Thyroid gland (tissue), 4 donors: Measurements from ENCODE around the gene KLHDC10. TPM values are rescaled to one million over a fixed set of nuclear protein-coding genes. Genes with fewer than 3 reads are reported as not detected.
"Not testable (repeated sequence)": the region's sequence is repeated elsewhere in the genome, so short reads cannot be mapped to it uniquely, and the experiment has no call there.

Experiments used
- DNase-seq, 2 donors: peaks; one replicate each; pipeline ENCODE4 v3.0.0-alpha.2; 2019
- H3K27ac ChIP-seq, 3 donors: fragments of 200-600 bp; sonication (generic); 1 replicate in 2 of 3; 2 replicates in 1 of 3; pipeline ENCODE4 v1.5.1; 2016 to 2019; ENCODE audit warnings: mild to moderate bottlenecking in 1 of 3, moderate library complexity in 1 of 3
- H3K27me3 ChIP-seq: fragments of 200-600 bp; sonication (generic); one replicate; pipeline ENCODE4 v1.5.1; 2019
- H3K36me3 ChIP-seq, 2 donors: fragments of 200-600 bp; sonication (generic); one replicate each; pipeline ENCODE4 v1.5.1; 2016 to 2019
- H3K4me1 ChIP-seq, 2 donors: fragments of 200-600 bp; sonication (generic); one replicate each; pipeline ENCODE4 v1.5.1; 2017 to 2019
- H3K4me3 ChIP-seq, 3 donors: fragments of 200-600 bp; sonication (generic); replicated peaks in 1 of 3; 1 replicate in 2 of 3; 2 replicates in 1 of 3; pipeline ENCODE4 v1.5.1; 2016; ENCODE audit warnings: mild to moderate bottlenecking in 1 of 3
- H3K9me3 ChIP-seq: fragments of 200-600 bp; sonication (generic); one replicate; pipeline ENCODE4 v1.5.1; 2017
- CTCF ChIP-seq, 6 experiments: fragments of 200-600 bp in 3 of 6; fragments of 450-650 bp in 3 of 6; sonication (generic) in 3 of 6; IDR thresholded peaks; one replicate each; pipeline ENCODE4 v1.5.1; 2016 to 2019; ENCODE audit warnings: antibody characterized with exemption in 6 of 6, mild to moderate bottlenecking in 2 of 6, inconsistent platforms in 1 of 6, moderate library complexity in 1 of 6
- POLR2A ChIP-seq, 2 donors: fragments of 450-650 bp; IDR thresholded peaks; one replicate each; pipeline ENCODE4 v1.6.1; 2017; ENCODE audit warnings: antibody characterized with exemption in 2 of 2, mild to moderate bottlenecking in 2 of 2, moderate library complexity in 1 of 2
- WGBS, 2 donors: methylation state at CpG; one replicate each; pipeline ENCODE4 v1.1.5; 2017; 5-methylcytosine and 5-hydroxymethylcytosine counted together
- intact Hi-C: fragments of 100-400 bp; cut with DNase I; formaldehyde crosslinking; loops from one replicate; pipeline ENCODE4 v1.15.1; 2023
- total RNA-seq, 4 donors: library from RNA; depleted of rRNA; stranded (reverse); fragments of >200 nt; gene quantifications; one replicate each; pipeline ENCODE4 v1.2.3, GENCODE V29; 2016

Gene KLHDC10
- total RNA-seq, 4 donors from 2014 or later, result 27.4 to 41.6 (median 30.8) TPM

- no peak for DNase-seq
- intact Hi-C loops, result no loop called here
- Histone ChIP-seq H3K36me3 (peaks cover 0 to 5% of the 10 kb centered on the region in 2 donors), H3K27me3 (no peaks in the 10 kb centered on the region), H3K27ac (no peak overlapping the region), H3K4me1 (peaks cover 6 to 12% of the 10 kb centered on the region in 2 donors), H3K9me3 (no peaks in the 10 kb centered on the region), H3K4me3 (no peak overlapping the region)
- WGBS, 2 donors, result 87 to 89% methylated on average over 4 of the region's 4 CpGs
- TF ChIP-seq CTCF (IDR thresholded peaks at IDR 0.05) (no peak), POLR2A (IDR thresholded peaks at IDR 0.05) (no peak)
These were observed 21.4 kb upstream of the KLHDC10 start for GRCh38 chr7:130048906-130049305.

GRCh38 chr7:130052250-130052649 lies 18.1 kb upstream of the KLHDC10 start:
- peaks cover 6 to 12% of the 10 kb centered on the region in 2 donors for H3K4me1 ChIP-seq
- H3K9me3 ChIP-seq, H3K4me3 ChIP-seq, H3K27ac ChIP-seq, intact Hi-C loops, DNase-seq, H3K36me3 ChIP-seq, H3K27me3 ChIP-seq: not testable (repeated sequence)
- 97 to 98% methylated on average over 15 of the region's 15 CpGs for WGBS, 2 donors

GRCh38 chr7:130055198-130055597 lies 15.1 kb upstream of the KLHDC10 start:
- H3K9me3 ChIP-seq, intact Hi-C loops, H3K4me1 ChIP-seq, H3K4me3 ChIP-seq, DNase-seq, H3K36me3 ChIP-seq, H3K27me3 ChIP-seq, H3K27ac ChIP-seq: not testable (repeated sequence)
- WGBS, 2 donors, result 94 to 95% methylated on average over 8 of the region's 8 CpGs

- intact Hi-C loops, result loop anchor here (10.0 kb wide), 1 partner anchor 433 kb away; the partner anchor contains the start of gene MEST
- Histone ChIP-seq H3K4me3 (no peak overlapping the region), H3K36me3 (no peaks in the 10 kb centered on the region), H3K27me3 (no peaks in the 10 kb centered on the region), H3K27ac (no peak overlapping the region), H3K4me1 (peaks cover 0 to 3% of the 10 kb centered on the region in 2 donors), H3K9me3 (no peaks in the 10 kb centered on the region)
- no peak for TF ChIP-seq CTCF (IDR thresholded peaks at IDR 0.05)
- TF ChIP-seq POLR2A (IDR thresholded peaks at IDR 0.05), result no peak
- no peak for DNase-seq
- WGBS, 2 donors, result 89 to 95% methylated on average over 1 of the region's 1 CpG
These were observed 8.1 kb upstream of the KLHDC10 start for GRCh38 chr7:130062246-130062645.

GRCh38 chr7:130063036-130063435 lies 7.3 kb upstream of the KLHDC10 start:
- H3K36me3 ChIP-seq, result no peaks in the 10 kb centered on the region
- H3K27me3 ChIP-seq, result no peaks in the 10 kb centered on the region
- no peak overlapping the region for H3K4me3 ChIP-seq
- intact Hi-C loops, result loop anchor here (10.0 kb wide), 1 partner anchor 432 kb away; the partner anchor contains the start of gene MEST
- peaks cover 0 to 3% of the 10 kb centered on the region in 2 donors for H3K4me1 ChIP-seq
- WGBS, 2 donors, result 2 to 7% methylated on average over 2 of the region's 2 CpGs
- peak; percentile 26 to 45 for DNase-seq
- H3K9me3 ChIP-seq, result no peaks in the 10 kb centered on the region
- no peak overlapping the region for H3K27ac ChIP-seq
- peak; percentile 19 to 62 (median 28) for TF ChIP-seq CTCF (IDR thresholded peaks at IDR 0.05)
- TF ChIP-seq POLR2A (IDR thresholded peaks at IDR 0.05), result no peak

- not testable (repeated sequence) for H3K27me3 ChIP-seq, H3K9me3 ChIP-seq, H3K27ac ChIP-seq, H3K4me3 ChIP-seq, DNase-seq, H3K4me1 ChIP-seq, H3K36me3 ChIP-seq
- 89 to 91% methylated on average over 6 of the region's 6 CpGs for WGBS, 2 donors
- intact Hi-C loops, result loop anchor here (10.0 kb wide), 1 partner anchor 430 kb away; the partner anchor contains the start of gene MEST
These were observed 5.8 kb upstream of the KLHDC10 start for GRCh38 chr7:130064580-130064926.
